GM19328 (cell line): ENCODE results near the gene SAMD14.

Experiments used
- ATAC-seq: cut with Tn5 transposase; IDR thresholded peaks from one replicate; pipeline ENCODE4 v1.9.1; 2021; ENCODE audit warnings: mild to moderate bottlenecking, moderate library complexity; ENCODE audit not compliant: unreplicated experiment

The SAMD14 gene

DNA sequence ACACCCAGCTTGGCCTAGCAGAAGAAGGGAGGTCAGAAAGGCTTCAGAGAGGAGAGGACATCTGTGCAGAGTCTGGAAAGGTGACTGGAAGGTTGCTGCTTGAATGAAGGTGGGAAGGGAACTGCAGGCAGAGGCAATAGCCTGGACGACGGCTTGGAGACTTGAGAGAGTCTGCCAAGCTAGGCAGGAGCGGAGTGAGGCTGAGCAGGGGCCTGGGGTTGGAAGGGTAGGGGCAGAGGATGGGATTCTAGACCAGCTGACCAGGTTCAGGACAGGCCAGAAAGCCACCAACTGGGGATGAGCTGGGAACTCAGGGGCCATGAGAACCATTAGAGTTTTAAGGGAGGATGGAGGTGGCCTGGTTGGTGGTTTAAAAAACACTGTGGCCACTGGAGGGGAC, 35.5 kb upstream of the SAMD14 start:
- ATAC-seq = no peak

- ATAC-seq = no peak
These were observed 35.1 kb upstream of the SAMD14 start for GRCh38 chr17:50165066-50165465.

- no peak for ATAC-seq
These were observed 34.7 kb upstream of the SAMD14 start for GRCh38 chr17:50164697-50164988.

DNA sequence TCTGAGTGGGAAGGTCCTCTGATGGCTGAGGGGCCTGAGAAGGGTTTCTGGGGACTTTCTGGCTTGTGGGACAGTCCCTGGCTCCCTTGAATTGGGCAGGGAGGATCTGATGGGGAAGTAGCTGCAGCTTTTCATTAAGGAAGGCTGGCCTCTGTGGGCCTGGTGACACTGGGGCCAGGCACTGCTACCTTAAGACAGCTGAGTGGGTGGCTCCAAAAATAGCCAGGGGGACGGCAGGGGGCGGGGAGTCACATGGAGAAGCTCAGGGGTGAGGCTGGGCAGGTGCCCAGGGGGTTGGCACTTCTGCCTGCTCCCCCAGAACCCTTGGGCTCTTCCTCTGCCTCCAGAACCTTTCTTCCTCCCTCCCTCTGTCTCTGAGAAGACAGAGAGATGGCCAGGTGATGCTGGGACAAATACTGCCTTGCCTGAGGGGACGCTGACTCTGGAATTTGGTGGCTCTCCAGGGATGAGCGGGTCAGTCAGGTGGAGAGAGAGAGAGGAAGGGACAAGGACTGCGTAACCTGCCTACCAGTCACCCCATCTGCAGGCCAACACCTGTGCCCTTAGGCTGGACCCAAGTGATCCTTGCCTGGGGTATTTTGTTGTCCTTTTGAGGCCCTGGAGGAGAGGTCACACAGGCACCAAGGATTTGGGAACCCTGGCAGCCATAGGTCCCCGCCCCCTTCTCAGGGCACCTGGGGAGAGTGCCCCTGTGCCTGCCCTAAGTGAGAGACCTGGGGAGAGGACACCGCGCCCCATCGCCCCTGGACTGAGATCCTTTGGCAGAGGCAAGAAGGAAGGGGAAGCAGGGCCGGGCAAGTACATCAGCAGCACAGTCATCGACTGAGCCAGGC, 34.1 kb upstream of the SAMD14 start:
- ATAC-seq = no peak

DNA sequence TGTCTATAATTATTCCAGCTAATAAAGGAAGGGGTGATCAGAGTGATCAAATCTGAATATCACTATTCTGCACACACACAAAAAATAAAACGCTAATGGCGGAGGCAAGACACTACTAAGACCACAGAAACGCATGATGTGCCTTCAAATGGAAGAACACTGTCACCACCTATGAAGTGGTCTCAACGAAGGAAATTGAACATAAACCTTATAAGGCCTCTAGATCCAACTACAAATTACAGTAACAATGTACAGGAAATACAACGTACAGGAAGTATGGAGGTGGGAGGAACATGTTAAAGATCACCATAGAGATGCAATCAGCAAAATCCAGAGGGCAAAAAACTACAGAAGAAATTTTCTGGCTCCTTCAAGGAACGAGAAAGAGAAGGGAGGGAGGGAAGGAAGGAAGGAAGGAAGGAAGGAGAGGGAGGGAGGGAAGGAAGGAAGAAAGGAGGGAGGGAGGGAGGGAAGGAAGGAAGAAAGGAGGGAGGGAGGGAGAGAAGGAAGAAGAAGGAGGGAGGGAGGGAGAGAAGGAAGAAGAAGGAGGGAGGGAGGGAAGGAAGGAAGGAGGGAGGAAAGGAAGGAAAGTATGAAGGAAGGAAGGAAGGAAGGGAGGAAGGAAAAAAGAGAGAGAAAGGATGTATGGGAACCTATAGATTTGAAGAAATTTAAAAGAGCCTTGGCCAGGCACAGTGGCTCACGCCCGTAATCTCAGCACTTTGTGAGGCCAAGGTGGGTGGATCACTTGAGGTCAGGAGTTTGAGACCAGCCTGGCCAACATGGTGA, 32.7 kb upstream of the SAMD14 start:
- no peak for ATAC-seq

- no peak for ATAC-seq
These were observed 31.9 kb upstream of the SAMD14 start for GRCh38 chr17:50161911-50162288.

DNA sequence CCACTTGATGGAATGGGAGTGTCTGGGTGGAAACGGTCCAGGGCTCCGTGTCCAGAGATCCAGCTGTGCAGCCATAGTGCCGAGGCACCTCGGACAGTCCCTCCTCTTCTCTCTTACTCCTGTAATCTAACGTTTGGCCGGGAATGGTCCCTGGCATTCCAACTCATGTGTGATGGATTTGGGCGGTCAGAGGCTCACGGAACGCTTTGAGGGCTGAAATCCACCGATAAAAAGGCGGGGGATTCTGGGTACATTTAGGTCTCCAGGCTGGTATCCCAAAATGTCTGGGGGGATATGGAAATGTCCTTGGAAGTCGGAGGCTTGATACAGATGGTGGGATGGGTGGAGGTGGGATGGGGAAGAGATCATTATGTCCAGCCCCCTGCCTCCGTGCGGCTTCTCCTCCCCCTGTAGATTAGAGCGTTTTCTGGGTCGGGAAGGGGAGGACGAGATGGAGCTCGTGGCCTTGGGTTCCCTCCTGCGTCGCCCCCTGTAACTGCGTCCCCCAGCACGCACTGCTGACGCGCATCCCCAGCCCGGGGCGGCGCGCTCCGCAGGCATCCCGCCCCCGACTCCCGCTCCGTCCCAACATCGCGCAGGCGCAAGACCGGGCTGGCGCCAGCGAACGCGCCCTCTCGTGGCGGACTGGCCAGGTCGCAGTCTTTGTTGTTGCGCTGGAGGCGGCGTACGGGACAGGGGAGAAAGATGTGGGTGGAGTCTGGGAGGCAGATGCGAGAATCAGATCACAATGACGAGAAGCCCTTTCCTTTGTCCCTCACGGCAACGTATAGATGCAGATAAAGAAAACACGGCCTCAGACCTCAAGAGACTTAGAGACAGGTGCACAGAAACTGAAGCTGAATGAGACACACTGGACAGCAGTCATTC, 31.3 kb upstream of the SAMD14 start:
- ATAC-seq = peak; percentile 83

GRCh38 chr17:50157891-50158290, 27.9 kb upstream of the SAMD14 start:
- no peak for ATAC-seq

DNA sequence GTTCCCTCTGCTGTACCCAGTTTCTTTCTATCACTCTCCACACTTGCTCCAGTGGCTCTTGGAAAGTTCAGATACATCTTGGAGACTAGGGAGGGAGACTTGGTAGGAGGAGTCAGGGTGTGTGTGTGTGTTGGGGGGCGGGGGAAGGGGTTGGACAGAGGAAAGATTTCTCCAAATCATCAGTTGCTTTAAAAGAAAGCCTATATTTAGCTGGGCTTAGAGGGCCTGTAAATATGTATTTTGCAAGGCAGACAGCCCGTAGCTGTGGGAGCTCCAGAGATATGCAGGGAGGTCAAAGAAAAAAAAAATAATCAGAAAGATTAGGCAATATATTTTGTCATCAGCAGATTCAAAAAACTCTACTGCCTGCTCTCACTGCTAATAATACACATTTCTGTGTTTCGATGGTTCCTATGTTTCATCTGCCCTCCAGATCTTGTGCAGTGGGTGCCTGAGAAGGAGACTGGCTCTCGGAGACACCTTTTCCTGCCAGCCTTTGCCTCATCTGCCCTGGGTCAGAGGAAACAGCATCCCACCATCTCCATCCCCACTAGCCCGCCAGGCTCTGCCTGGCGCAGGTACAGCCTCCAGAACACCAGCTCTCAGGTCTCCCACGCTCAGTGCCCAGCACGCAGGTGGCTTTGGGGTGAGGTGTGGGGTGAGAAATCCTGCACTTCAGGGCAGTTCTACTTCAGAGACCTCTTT, 25.3 kb upstream of the SAMD14 start:
- no peak for ATAC-seq

DNA sequence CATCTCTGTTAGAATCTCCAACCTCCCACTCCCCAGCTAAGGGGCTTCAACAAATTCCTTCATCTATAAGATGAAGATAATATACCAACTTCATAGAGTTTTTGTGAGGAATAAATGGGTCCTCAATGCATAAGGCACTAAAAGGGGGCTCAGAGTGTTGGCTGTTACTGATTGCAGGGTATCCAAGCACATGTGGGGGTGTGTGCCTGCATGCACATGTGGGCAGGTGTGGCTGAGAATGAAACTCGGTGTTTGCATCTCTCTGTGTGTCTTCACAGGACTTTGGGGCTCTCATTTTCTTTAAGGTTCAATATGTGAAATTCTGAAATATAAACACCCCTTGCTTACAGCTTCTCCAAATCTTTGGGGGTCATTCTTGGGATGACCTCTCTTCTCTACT, 24.6 kb upstream of the SAMD14 start:
- ATAC-seq = no peak

GRCh38 chr17:50153650-50154575, 24.0 kb upstream of the SAMD14 start:
- ATAC-seq = no peak

DNA sequence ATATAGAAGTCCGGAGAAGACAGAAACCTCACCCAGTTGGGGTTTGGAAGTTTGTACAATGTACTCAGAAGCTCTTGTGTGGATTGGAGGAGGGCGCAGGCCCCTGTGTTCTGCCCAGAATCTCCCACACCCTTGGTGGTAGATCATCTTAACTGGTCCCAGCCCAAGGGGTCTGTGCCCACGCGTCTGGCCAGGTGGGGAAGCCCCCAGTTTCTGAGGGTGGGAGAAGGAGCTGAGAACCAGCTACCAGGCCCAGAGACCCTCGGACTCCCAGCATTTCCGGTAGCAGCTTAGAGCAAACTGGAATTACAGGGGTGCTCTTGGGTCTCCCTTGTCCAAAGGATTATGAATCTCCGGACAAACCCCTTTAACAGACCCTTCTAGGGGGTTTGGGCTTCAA, 22.8 kb upstream of the SAMD14 start:
- no peak for ATAC-seq

DNA sequence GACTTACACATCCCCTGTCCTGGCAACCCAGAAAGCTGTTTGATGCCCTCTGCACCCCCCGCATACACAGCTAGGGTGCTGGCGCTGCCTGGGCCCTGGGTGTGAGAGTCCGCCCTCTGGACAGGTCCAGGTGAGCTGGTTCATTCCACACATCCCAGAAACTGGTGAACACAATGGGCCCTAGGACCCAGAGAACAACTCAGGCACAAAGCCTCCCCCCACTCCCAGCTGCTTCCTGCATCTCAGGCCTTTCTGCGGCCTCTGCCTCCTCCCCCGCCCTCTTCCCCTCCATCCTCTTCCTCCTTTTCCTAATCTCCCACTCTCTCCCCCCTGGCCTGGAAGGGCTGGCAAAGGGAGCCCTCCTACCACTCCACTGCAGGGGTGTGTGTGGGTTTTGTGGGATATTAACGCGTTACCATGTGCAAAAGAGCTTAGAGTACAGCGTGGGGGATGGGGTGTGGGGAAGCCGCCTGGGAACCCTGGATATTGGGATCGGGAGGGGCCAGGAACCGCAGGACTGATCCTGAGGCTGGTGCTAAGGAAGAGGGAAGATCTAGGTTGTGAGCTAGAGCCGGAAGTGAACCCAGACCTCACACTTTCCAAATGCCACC, 22.1 kb upstream of the SAMD14 start:
- no peak for ATAC-seq

- ATAC-seq = peak; percentile 41
These were observed 21.3 kb upstream of the SAMD14 start for GRCh38 chr17:50151041-50151936.

DNA sequence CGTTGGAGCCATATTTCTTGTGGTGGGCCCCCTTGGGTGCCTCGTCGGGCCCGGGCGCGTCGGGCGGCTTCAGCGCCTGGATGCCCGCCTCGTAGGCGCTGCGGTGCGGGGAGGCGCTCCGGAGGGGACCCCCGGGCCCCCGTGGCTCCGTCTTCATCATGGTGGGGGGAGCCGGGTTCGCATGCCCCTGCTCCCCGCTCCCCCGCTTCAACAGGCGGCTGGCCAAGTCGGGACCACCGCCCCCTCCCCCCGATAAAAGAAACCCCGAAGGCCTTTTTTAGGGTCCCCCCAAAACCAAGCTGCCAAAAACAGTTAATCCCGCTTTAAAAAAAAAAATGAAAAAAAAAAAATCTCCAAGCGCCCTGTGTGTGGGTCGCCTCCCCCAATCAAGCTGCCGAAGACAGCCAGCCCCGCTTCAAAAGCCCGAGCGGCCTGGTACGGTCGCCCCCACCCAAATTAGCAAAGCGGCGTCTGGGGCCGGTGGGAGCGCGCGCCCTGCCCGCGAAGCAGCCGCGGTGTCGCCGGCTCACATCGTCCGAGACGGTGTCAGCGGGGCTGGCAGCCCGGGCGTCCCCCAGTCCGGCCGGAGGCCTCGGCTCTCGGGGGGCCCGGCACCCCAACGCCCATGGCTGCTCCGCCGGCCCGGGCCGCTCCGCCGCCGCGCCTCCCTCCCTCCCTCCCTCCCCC, 20.5 kb upstream of the SAMD14 start, which contains the start of gene PPP1R9B:
PPP1R9B (minus strand) TSS at position 324 of the 687 bp plus-strand sequence; CDS start at position 160, 164 bp downstream.
- no peak for ATAC-seq

DNA sequence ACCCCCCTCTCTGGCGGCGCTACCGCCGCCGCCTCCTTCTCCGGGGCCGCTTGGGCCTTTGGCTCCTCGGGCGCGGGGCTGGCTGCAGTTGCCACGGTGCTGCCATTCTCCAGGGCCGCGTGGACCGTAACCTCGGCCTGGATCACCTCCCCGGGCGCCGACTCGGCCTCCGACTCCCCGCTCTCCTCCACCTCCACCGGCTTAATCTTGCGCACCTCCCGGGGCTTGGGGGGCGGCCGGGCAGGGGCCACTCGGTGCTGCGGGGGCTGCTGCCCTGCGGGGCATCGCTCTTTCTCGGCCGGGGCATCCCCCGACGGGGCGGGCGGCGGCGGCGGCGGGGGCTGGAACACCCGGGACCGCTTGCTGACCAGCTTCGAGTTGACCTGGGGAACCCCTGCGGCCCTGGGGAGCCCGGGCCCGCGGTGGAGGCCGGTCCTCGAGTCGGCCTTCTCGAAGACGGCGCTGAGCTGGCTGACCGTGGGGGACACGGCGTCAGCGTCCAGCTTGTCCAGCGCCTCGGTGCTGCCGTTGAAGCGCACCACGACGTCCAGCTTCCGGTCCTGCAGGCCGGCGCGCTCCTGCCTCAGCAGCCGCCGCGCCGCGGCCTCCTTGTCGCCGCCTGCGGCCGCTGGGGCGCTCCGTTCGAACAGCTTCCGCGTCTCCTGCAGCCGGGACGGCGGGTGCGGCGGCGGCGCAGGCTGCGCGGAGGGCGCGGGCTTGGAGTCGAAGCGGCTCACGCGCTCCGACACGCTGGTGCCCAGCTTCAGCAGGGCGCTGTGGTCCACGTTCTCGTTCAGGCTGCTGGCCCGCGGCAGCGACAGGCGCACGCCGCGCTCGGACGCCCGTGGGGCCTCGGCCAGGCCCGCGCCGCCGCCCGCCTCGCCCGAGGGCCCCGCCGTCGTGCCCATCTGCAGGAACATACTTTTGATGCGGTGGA, 19.7 kb upstream of the SAMD14 start:
- ATAC-seq = no peak

DNA sequence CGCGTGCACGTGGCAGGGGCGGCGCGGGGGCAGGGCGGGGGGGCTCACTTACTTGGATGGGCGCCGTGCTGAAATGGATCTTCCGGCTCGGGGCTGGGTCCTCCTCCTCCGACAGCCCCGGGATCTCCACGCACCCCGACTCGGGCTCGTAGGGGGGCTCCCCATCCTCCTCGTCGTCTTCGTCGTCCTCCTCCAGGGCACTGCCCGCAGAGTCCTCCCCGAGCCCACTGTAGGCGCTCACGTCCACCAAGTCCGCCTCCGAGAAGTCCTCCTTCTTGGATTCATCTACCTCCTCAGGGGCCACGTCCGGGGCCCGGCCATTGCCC, 19.1 kb upstream of the SAMD14 start:
- ATAC-seq = no peak
